ENCODE measurements around the gene IFNL1.
A peak's percentile ranks its signal among the peaks of the same experiment; 100 is the strongest.
"Not testable (repeated sequence)": the region's sequence is repeated elsewhere in the genome, so short reads cannot be mapped to it uniquely, and the experiment has no call there.

Gene IFNL1

DNA sequence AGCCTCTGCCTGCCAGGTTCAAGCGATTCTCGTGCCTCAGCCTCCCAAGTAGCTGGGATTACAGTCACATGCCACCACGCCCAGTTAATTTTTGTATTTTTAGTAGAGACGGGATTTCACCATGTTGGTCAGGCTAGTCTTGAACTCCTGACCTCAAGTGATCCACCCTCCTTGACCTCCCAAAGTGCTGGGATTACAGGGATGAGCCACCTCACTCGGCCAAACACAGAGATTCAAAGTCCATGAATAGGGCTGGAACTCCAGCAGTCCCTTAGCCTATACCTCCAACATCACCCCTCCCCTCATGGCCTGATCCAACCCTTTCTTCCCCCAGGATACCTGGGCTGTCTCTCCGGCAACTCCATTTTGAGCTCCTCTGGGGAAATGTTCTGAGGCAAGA lies 36.5 kb downstream of the IFNL1 start:
- DNase-seq = not testable (repeated sequence)

DNA sequence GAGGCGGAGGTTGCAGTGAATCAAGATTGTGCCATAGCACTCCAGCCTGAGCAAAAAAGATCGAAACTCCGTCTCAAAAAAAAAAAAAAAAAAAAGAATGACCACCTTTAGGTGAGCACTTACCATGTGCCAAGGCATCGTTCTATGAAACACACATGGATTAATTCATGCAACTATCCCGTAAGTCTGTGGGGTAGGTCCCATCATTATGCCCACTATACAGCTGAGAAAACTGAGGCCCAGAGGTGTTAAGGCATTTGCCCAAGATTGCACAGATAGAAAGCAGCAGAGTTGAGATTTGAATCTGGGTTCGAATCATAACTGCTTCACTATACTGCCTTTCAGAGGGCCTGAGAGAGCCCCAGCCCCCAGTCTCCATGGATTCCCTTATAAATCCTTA lies 37.3 kb downstream of the IFNL1 start:
- no peak for DNase-seq

DNA sequence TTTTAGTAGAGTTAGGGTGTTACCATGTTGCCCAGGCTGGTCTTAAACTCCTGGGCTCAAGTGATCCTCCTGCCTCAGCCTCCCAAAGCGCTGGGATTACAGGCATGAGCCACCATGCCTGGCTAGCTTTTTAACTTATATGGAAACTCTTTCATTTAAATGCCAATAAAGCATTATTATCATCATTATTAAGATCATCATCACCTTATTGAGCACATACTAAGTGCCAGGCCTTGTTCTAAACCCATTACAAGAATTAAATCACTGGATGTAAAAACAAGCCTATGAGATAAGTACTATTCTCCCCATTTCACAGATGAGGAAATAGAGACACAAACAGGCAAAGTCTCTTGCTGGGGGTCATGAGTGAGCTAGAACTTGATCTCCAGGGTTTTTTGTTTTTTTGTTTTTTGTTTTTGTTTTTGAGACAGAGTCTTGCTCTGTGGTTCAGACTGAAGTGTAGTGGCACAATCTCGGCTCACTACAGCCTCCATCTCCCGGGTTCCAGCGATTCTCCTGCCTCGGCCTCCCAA lies 38.3 kb downstream of the IFNL1 start:
- no peak for DNase-seq

DNA sequence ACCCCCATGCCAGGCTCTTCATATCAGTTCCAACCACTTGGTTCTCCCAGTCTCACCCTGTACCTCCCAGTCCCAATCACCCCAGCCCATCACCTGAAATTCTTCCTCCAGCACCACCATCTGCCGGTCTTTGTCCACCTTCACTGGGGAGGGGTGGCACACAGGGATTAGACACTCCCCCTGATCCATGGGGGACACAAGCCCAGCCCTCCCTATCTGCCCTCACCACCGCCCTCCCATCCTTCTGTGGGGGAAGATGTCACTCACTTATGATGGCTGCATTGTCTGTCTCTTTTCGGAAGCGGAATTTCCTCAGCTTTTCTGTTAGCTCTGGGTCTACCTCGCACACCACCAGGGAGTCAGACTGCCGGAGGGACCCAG lies 39.0 kb downstream of the IFNL1 start:
- DNase-seq = no peak

DNA sequence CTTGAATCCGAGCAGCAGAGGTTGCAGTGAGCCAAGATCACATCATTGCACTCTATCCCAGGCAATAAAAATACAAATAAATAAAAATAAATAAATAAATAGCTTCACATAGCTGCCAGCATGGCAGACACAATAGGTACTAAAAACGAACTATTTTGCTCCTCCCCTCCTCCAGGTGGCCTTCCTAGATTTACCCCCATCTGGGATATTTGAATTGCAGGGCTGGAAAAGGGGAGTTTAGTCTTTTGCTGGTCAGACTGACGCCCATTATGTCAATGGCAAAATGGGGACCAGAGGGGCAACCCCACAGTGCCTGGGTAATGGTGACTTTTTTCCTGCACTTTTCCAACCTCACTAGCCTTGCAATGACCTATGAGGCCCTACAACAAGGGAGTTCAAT lies 40.3 kb downstream of the IFNL1 start:
- no peak for DNase-seq

DNA sequence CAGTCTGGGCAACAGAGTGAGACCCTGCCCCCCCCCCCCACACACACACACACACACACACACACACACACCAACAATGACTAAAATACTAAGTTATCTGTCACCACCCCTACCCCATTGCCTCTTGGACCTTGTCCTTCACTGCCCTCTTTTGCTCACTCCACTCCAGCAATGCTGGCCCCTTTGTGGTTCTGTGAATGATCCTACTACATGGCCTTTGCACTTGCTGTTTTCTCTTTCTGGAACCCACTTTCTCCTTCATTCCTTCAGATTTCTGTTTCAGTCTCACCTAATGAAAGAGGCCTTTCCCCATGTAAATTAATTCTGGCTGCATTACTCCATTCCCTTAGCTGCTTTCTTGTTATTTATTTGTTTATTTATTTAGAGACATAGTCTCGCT lies 43.5 kb downstream of the IFNL1 start:
- DNase-seq = no peak

DNA sequence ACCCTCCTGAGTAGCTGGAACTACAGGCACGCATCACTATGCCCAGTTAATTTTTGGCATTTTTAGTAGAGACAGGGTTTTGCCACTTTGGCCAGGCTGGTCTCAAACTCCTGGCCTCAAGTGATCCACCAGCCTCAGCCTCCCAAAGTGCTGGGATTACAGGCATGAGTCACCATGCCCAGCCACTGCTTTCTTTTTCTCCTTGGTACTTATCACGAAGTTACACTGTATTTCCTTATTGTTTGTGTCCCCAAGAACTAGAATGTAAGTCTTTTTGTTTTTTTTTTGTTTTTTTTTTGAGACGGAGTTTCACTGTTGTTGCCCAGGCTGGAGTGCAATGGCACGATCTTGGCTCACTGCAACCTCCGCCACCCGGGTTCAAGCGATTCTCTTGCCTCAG lies 43.9 kb downstream of the IFNL1 start:
- not testable (repeated sequence) for DNase-seq

DNA sequence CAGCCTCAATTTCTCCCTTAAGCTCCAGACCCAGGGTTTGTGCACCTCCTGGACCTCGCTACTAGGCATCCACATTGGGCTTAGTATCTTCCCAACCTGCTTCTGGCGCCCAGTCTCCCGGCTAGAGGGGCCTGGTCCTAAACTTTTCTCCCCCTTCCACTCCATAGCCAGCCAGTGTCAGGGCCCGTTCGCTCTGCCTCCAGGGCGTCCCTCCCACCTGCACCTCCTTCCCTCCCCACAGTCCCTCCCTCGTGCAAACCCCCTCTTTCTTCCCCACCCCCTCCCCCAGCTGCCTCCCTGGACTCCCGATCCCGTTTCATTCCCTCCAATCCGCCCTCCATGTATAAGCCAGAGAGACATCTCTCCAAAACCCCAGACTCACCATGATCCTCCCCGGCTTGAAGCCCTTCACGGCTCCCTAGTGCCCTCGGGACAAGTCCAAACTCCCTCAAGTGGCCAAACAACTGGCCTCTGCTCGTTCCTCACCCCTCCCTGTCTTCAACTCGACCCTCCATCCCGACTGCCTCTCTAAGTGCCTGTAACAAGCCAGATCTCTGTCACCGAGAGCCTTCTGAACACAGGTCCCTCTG lies 45.0 kb downstream of the IFNL1 start:
- no peak for DNase-seq

DNA sequence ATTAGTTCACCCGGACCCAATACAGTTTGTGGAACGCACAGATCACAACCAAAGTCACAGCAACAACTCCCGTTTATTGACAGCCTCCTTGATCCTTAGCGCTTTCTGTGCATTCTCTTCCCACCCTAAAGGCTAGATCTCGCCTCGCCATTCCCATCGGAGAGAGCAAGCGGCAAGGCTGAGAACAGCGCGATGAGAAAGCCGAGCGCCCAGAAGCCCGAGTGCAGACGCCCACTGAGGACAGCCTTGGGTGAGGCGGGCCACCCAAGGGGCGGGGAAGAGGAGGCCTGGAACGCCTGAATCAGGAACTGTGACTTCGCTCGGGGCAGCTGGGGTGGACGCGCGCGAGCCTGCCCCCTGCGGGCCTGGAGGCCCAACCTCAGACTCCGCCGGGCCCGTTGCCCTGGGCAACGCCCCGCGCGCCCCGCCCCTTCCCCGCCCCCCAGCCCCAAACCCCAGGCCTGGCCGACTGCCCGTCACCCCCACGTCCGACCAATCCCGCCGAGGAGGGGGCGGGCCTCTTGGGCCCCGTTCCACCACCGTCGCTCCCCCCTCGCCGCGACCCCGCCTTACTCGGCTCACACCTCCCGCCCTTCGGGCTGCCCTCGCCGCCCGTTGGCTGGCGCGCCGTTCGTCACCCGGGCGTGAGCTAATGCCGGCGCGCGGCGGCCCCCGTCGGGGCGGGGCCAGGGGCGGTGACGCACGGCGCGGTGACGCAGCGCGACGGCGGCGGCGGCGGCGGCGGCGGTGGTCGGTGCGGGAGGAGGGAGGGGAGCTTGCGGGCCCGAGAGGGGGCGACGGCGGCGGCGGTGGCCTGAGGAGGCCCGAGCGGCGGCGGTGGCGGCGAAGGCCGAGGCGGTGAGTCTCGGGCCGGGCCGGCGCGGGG lies 45.8 kb downstream of the IFNL1 start, which contains the start of gene SAMD4B:
Gene SAMD4B, plus strand, starts transcription at position 703 of the 886 bp plus-strand sequence. CDS start 14,473 bp downstream, outside the sequence.
- peak; percentile 86 for DNase-seq

DNA sequence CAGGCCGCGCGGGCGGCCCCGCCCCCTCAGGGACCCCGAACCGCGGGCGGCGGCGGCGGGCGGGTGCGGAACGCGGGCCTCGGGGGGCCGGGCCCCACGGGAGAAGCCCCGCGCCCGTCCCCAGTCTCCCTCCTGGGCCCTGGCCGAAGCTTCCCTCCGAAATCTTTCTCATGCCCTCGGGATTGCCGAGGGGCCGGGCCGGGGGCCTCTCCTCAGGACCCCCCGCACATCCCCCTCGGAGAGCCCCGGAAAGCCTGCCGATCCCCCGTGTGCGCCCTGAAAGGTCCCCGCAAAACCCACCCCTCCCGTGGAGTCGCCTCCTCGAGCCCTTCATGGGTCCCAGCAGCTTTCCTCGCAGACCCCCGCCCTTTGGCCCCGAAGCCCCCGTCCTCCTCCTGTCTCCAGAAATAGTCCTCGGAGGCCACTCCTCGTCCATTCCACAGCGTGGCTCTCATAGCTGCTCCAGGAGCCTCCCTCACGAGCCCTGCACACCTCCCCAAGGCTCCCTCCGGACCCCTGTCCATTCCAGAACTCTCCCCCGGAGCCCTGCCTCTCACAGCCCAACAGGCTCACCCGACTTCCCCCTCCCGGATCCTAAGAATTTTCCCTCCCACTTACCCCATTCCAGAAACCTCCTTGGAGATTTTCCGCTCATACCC lies 46.6 kb downstream of the IFNL1 start:
- peak; percentile 27 for DNase-seq

DNA sequence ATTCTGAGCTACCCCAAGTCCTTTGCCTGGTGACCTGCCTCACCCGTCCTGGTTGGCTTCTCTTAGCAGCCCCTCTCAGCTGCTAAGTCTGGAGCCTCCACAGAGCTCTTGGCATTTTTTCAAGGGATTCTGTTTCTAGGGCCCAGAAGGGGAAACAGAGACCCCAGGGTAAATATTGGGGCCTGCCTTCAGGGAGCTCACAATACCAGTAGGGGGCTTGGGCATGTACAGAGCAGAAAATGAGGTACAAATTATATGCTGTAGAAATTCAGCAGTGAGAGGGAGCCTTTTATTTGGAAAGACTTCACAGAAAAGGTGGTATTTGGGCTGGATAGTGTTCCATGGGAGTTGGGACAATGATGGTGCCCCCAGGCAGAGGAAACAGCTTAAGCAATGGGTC lies 49.7 kb downstream of the IFNL1 start:
- DNase-seq = no peak

DNA sequence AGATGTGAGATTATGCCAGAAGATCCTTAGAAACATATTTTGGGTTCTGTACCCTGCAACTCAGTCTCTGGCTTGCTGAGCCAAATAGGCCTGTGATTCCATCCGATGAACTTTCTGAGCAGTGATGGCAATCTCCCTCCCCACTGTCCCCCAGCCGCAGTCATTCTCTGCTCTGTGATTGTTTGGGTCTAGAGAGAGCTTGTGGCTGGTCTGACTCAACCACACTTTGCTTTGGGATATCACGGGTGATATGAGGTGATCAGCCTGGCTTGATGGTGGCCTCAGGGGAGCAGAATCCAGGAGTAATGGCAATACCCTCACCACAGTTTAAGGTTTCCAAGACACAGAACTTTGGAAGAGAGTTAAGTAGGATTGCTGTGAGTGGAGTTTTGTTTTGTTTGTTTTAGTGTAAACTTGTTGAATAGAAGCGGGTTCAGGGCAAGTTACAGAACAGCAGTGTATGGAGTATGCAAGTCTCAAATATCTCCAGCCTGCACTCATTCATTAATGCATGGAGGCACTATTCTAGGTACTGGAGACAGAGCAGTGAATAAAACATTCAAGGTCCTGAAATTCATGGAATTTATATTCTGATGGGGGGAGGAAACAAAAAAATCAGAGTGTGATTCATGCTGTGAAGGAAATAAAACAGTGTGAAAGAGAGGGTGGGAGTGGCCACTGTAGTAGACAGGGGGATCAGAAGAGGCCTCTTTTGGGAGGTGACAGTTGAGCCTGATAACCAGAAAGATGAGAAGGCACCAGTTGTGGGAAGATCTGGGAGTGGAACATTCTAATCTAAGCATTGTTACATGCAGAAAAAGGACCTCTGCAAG lies 51.3 kb downstream of the IFNL1 start:
- DNase-seq = no peak
